ENCODE measurements around the gene URM1. TPM values are rescaled to one million over a fixed set of nuclear protein-coding genes. Genes with fewer than 3 reads are reported as not detected.
"Not testable (repeated sequence)": the region's sequence is repeated elsewhere in the genome, so short reads cannot be mapped to it uniquely, and the experiment has no call there.

URM1 gene
- total and polyA plus RNA-seq, 7 donors: 16.3 to 73.3 (median 25.1) TPM

- Histone ChIP-seq H3K27ac (peak within 1 kb of the TSS; percentile 75 to 92 (median 86)), H3K9me3 (no peaks in the 10 kb centered on the region), H3K27me3 (peaks cover 0 to 8% (median 0%) of the 10 kb centered on the region in 3 donors), H3K4me1 (peaks cover 0 to 27% (median 24%) of the 10 kb centered on the region in 4 donors), H3K36me3 (peaks cover 0 to 9% (median 4%) of the 10 kb centered on the region in 4 donors), H3K4me3 (peak within 1 kb of the TSS; percentile 74 to 100 (median 94))
- 1% methylated on average over 59 of the region's 59 CpGs for WGBS, 2 donors
- TF ChIP-seq POLR2A (IDR thresholded peaks at IDR 0.05) (no peak), CTCF (IDR thresholded peaks at IDR 0.05) (no peak), POLR2AphosphoS5 (IDR thresholded peaks at IDR 0.05) (no peak), EP300 (IDR thresholded peaks at IDR 0.05) (no peak)
- DNase-seq: peak; percentile 78
- intact Hi-C loops (cut with DNase I): loop anchor here (1.0 kb wide), 1 partner anchor 59 kb away; no protein-coding TSS in a partner anchor
Measured at GRCh38 chr9:128420651-128421481, 49.7 kb downstream of the URM1 start, which contains the start of gene CERCAM. CERCAM (plus strand) TSS chr9:128420857; CDS start chr9:128420878, 21 bp downstream.

GRCh38 chr9:128421482-128421996 lies 50.4 kb downstream of the URM1 start:
- Histone ChIP-seq H3K27me3 (peaks cover 0 to 7% (median 0%) of the 10 kb centered on the region in 3 donors), H3K36me3 (peaks cover 0 to 13% (median 5%) of the 10 kb centered on the region in 4 donors), H3K9me3 (no peaks in the 10 kb centered on the region), H3K27ac (peak overlapping the region; percentile 75 to 92 (median 86)), H3K4me1 (peaks cover 0 to 27% (median 24%) of the 10 kb centered on the region in 4 donors), H3K4me3 (peak overlapping the region; percentile 74 to 100 (median 94))
- no peak for TF ChIP-seq EP300 (IDR thresholded peaks at IDR 0.05)
- TF ChIP-seq CTCF (IDR thresholded peaks at IDR 0.05): no peak
- no peak for TF ChIP-seq POLR2A (IDR thresholded peaks at IDR 0.05)
- TF ChIP-seq POLR2AphosphoS5 (IDR thresholded peaks at IDR 0.05): no peak
- WGBS, 2 donors: 32 to 49% methylated on average over 11 of the region's 11 CpGs
- no peak for DNase-seq
- intact Hi-C loops (cut with DNase I): no loop called here

GRCh38 chr9:128422022-128422782 lies 51.0 kb downstream of the URM1 start:
- H3K27ac ChIP-seq: peak overlapping the region in 2 of 4 donors; percentile 75 to 82
- 68 to 89% methylated on average over 13 of the region's 13 CpGs for WGBS, 2 donors
- not testable (repeated sequence) for H3K4me3 ChIP-seq

DNA sequence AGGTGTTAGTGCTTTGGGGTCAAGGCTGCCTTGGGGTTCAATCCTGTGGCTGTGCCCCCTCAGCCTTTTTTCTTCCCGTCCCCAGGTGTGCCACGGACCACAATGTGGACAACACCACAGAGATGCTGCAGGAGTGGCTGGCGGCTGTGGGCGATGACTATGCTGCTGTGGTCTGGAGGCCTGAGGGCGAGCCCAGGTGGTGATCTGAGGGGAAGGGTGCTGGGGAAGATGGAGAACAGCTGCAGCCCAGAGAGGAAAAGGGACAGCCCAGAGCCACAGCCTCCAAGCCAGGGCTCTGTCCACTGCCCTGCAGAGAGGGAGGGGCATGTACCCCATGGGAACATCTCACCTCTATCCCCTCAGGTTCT lies 51.6 kb downstream of the URM1 start:
- Histone ChIP-seq H3K36me3 (peaks cover 0 to 15% (median 5%) of the 10 kb centered on the region in 4 donors), H3K9me3 (no peaks in the 10 kb centered on the region), H3K4me3 (no peak overlapping the region), H3K4me1 (peaks cover 0 to 27% (median 24%) of the 10 kb centered on the region in 4 donors), H3K27me3 (no peaks in the 10 kb centered on the region), H3K27ac (no peak overlapping the region)
- TF ChIP-seq CTCF (IDR thresholded peaks at IDR 0.05): no peak
- TF ChIP-seq POLR2A (IDR thresholded peaks at IDR 0.05): no peak
- TF ChIP-seq POLR2AphosphoS5 (IDR thresholded peaks at IDR 0.05): no peak
- no peak for DNase-seq
- intact Hi-C loops (cut with DNase I): no loop called here
- 70 to 76% methylated on average over 5 of the region's 5 CpGs for WGBS, 2 donors

More at GRCh38 chr9:128422022-128422782, 51.0 kb downstream of the URM1 start:
- H3K27me3 ChIP-seq; intact Hi-C loops (cut with DNase I); DNase-seq; H3K9me3 ChIP-seq: not testable (repeated sequence)
- Histone ChIP-seq H3K36me3 (peaks cover 0 to 13% (median 5%) of the 10 kb centered on the region in 4 donors), H3K4me1 (peaks cover 0 to 27% (median 24%) of the 10 kb centered on the region in 4 donors)

- H3K9me3 ChIP-seq; H3K4me3 ChIP-seq; intact Hi-C loops (cut with DNase I); DNase-seq; H3K27ac ChIP-seq; H3K27me3 ChIP-seq: not testable (repeated sequence)
- WGBS, 2 donors: 46 to 76% methylated on average over 6 of the region's 6 CpGs
- Histone ChIP-seq H3K36me3 (peaks cover 0 to 17% (median 5%) of the 10 kb centered on the region in 4 donors), H3K4me1 (peaks cover 0 to 27% (median 24%) of the 10 kb centered on the region in 4 donors)
Measured at GRCh38 chr9:128423356-128423755, 52.2 kb downstream of the URM1 start.

Data from sigmoid colon (tissue), 7 donors.